ENCODE measurements around the gene SRSF5. TPM values are rescaled to one million over a fixed set of nuclear protein-coding genes. Genes with fewer than 3 reads are reported as not detected.

The SRSF5 gene
- total and polyA plus RNA-seq, 2 of the 13 experiments (the other 11 are each of a cell fraction or from before 2014, with no cell fraction given): 189 to 277 TPM

DNA sequence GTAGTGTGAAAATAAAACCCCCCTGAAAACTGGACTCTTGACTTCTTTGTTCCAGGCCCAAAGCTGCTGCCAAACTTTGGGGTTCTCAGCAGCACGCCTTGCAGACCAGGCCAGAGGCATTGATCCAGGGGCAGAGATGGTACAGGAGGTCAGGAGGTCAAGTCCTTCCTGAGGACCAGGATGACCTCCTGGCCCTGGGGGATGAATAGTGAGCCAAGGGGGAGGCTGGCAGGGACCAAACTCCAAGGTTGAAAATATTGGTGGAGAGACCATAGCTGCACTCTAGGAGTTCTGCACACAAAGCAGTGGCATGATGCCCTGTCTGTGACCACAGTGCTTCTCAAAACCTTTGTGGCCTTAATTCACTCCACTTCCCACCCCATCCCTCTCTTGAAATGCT is 18.0 kb downstream of the SRSF5 start (continued):
- TF ChIP-seq KLF13 (CRISPR knock-in tag; IDR thresholded peaks at IDR 0.05) (no peak), NR2F1 (CRISPR knock-in tag; IDR thresholded peaks at IDR 0.05) (peak; percentile 23 to 45; a peak in 1 of 4 replicates), MAFF (IDR thresholded peaks at IDR 0.05; ENCODE audit: low read depth, low read length) (no peak), SETDB1 (CRISPR knock-in tag; IDR thresholded peaks at IDR 0.05; ENCODE audit: borderline replicate concordance) (no peak), NFE2 (CRISPR knock-in tag; IDR thresholded peaks at IDR 0.05) (no peak), PHF20 (CRISPR knock-in tag; IDR thresholded peaks at IDR 0.05) (no peak), ZNF720 (CRISPR knock-in tag; IDR thresholded peaks at IDR 0.05) (no peak)
- TF ChIP-seq, protein P1, sequence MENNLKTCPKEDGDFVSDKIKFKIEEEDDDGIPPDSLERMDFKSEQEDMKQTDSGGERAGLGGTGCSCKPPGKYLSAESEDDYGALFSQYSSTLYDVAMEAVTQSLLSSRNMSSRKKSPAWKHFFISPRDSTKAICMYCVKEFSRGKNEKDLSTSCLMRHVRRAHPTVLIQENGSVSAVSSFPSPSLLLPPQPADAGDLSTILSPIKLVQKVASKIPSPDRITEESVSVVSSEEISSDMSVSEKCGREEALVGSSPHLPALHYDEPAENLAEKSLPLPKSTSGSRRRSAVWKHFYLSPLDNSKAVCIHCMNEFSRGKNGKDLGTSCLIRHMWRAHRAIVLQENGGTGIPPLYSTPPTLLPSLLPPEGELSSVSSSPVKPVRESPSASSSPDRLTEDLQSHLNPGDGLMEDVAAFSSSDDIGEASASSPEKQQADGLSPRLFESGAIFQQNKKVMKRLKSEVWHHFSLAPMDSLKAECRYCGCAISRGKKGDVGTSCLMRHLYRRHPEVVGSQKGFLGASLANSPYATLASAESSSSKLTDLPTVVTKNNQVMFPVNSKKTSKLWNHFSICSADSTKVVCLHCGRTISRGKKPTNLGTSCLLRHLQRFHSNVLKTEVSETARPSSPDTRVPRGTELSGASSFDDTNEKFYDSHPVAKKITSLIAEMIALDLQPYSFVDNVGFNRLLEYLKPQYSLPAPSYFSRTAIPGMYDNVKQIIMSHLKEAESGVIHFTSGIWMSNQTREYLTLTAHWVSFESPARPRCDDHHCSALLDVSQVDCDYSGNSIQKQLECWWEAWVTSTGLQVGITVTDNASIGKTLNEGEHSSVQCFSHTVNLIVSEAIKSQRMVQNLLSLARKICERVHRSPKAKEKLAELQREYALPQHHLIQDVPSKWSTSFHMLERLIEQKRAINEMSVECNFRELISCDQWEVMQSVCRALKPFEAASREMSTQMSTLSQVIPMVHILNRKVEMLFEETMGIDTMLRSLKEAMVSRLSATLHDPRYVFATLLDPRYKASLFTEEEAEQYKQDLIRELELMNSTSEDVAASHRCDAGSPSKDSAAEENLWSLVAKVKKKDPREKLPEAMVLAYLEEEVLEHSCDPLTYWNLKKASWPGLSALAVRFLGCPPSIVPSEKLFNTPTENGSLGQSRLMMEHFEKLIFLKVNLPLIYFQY (CRISPR knock-in tag; IDR thresholded peaks at IDR 0.05; ENCODE audit: borderline replicate concordance): no peak
- TF ChIP-seq, protein P2, sequence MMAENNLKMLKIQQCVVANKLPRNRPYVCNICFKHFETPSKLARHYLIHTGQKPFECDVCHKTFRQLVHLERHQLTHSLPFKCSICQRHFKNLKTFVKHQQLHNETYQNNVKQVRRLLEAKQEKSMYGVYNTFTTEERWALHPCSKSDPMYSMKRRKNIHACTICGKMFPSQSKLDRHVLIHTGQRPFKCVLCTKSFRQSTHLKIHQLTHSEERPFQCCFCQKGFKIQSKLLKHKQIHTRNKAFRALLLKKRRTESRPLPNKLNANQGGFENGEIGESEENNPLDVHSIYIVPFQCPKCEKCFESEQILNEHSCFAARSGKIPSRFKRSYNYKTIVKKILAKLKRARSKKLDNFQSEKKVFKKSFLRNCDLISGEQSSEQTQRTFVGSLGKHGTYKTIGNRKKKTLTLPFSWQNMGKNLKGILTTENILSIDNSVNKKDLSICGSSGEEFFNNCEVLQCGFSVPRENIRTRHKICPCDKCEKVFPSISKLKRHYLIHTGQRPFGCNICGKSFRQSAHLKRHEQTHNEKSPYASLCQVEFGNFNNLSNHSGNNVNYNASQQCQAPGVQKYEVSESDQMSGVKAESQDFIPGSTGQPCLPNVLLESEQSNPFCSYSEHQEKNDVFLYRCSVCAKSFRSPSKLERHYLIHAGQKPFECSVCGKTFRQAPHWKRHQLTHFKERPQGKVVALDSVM (CRISPR knock-in tag; IDR thresholded peaks at IDR 0.05): no peak
- TF ChIP-seq, protein P3, sequence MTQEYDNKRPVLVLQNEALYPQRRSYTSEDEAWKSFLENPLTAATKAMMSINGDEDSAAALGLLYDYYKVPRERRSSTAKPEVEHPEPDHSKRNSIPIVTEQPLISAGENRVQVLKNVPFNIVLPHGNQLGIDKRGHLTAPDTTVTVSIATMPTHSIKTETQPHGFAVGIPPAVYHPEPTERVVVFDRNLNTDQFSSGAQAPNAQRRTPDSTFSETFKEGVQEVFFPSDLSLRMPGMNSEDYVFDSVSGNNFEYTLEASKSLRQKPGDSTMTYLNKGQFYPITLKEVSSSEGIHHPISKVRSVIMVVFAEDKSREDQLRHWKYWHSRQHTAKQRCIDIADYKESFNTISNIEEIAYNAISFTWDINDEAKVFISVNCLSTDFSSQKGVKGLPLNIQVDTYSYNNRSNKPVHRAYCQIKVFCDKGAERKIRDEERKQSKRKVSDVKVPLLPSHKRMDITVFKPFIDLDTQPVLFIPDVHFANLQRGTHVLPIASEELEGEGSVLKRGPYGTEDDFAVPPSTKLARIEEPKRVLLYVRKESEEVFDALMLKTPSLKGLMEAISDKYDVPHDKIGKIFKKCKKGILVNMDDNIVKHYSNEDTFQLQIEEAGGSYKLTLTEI (CRISPR knock-in tag; conservative IDR thresholded peaks at IDR 0.05): no peak

All from HepG2 (cell line).